H9 (cell line): ENCODE measurements around the gene S100A8. TPM values are rescaled to one million over a fixed set of nuclear protein-coding genes. Genes with fewer than 3 reads are reported as not detected.

ENCODE experiments used
- DNase-seq: peaks from one replicate; pipeline ENCODE4 v3.0.0-alpha.2; 2017
- H2AFZ ChIP-seq: one replicate; pipeline ENCODE4 v1.6.1; 2013; ENCODE audit warnings: mild to moderate bottlenecking, low read length, control low read depth, moderate library complexity
- H2AK5ac ChIP-seq: 2 replicates; pipeline ENCODE4 v1.6.1; 2013; ENCODE audit warnings: low read length, control low read depth, mixed read lengths; ENCODE audit not compliant: insufficient read length
- H2BK120ac ChIP-seq: one replicate; pipeline ENCODE4 v1.6.1; 2013; ENCODE audit warnings: low read depth, mild to moderate bottlenecking, low read length, control low read depth, inconsistent platforms; ENCODE audit not compliant: poor library complexity, severe bottlenecking
- H2BK12ac ChIP-seq: 2 replicates; pipeline ENCODE4 v1.6.1; 2013; ENCODE audit warnings: low read length, control low read depth, mixed read lengths, low read depth; ENCODE audit not compliant: insufficient read length
- H2BK15ac ChIP-seq: 2 replicates; pipeline ENCODE4 v1.6.1; 2013; ENCODE audit warnings: low read depth, low read length, control low read depth
- H2BK20ac ChIP-seq: one replicate; pipeline ENCODE4 v1.6.1; 2013; ENCODE audit warnings: low read depth, mild to moderate bottlenecking, low read length, control low read depth, inconsistent platforms; ENCODE audit not compliant: poor library complexity, severe bottlenecking
- H2BK5ac ChIP-seq: 2 replicates; pipeline ENCODE4 v1.6.1; 2013; ENCODE audit warnings: low read length, control low read depth, mixed read lengths; ENCODE audit not compliant: insufficient read length
- H3K14ac ChIP-seq: 2 replicates; pipeline ENCODE4 v1.6.1; 2013; ENCODE audit warnings: low read length, control low read depth; ENCODE audit not compliant: insufficient read depth
- H3K18ac ChIP-seq: 2 replicates; pipeline ENCODE4 v1.6.1; 2013; ENCODE audit warnings: low read depth, mild to moderate bottlenecking, mixed read lengths, low read length, control low read depth; ENCODE audit not compliant: insufficient read length
- H3K23ac ChIP-seq: 2 replicates; pipeline ENCODE4 v1.6.1; 2013; ENCODE audit warnings: low read length, control low read depth, mixed read lengths, low read depth; ENCODE audit not compliant: insufficient read length
- H3K23me2 ChIP-seq: 2 replicates; pipeline ENCODE4 v1.6.1; 2013; ENCODE audit warnings: low read depth, mild to moderate bottlenecking, mixed read lengths, low read length, control low read depth; ENCODE audit not compliant: insufficient read length, poor library complexity, severe bottlenecking
- H3K27ac ChIP-seq: 2 replicates; pipeline ENCODE4 v1.5.1; 2013; ENCODE audit warnings: low read length, control low read depth, mixed read lengths, low read depth; ENCODE audit not compliant: insufficient read length
- H3K27me3 ChIP-seq: 2 replicates; pipeline ENCODE4 v1.6.1; 2013; ENCODE audit warnings: low read length, control low read depth, inconsistent platforms; ENCODE audit not compliant: insufficient read depth
- H3K4ac ChIP-seq: 2 replicates; pipeline ENCODE4 v1.6.1; 2013; ENCODE audit warnings: low read depth, mild to moderate bottlenecking, control low read depth, inconsistent platforms, low read length, moderate library complexity
- H3K4me1 ChIP-seq: 2 replicates; pipeline ENCODE4 v1.6.1; 2013; ENCODE audit warnings: low read length, control low read depth, inconsistent platforms; ENCODE audit not compliant: insufficient read depth
- H3K4me2 ChIP-seq: 2 replicates; pipeline ENCODE4 v1.6.1; 2013; ENCODE audit warnings: low read length, control low read depth, mixed read lengths; ENCODE audit not compliant: insufficient read length, insufficient read depth
- H3K56ac ChIP-seq: 2 replicates; pipeline ENCODE4 v1.6.1; 2013; ENCODE audit warnings: low read depth, mild to moderate bottlenecking, mixed read lengths, low read length, control low read depth; ENCODE audit not compliant: insufficient read length
- H3K79me1 ChIP-seq: 2 replicates; pipeline ENCODE4 v1.6.1; 2013; ENCODE audit warnings: low read depth, mild to moderate bottlenecking, moderate library complexity, low read length, control low read depth, inconsistent platforms; ENCODE audit not compliant: insufficient read depth, poor library complexity, severe bottlenecking
- H3K79me2 ChIP-seq: 2 replicates; pipeline ENCODE4 v1.6.1; 2013; ENCODE audit warnings: low read length, control low read depth, inconsistent platforms; ENCODE audit not compliant: insufficient read depth
- H3K9ac ChIP-seq: 2 replicates; pipeline ENCODE4 v1.6.1; 2013; ENCODE audit warnings: low read length, control low read depth, mixed read lengths; ENCODE audit not compliant: insufficient read length; ENCODE audit errors: extremely low read depth
- H3K9me3 ChIP-seq: one replicate; pipeline ENCODE4 v1.6.1; 2013; ENCODE audit warnings: low read depth, low read length, inconsistent platforms; ENCODE audit not compliant: control insufficient read depth
- H3T11ph ChIP-seq: one replicate; pipeline ENCODE4 v1.6.1; 2013; ENCODE audit warnings: mild to moderate bottlenecking, low read length, control low read depth, inconsistent platforms
- H4K20me1 ChIP-seq: one replicate; pipeline ENCODE4 v1.6.1; 2013; ENCODE audit not compliant: control insufficient read depth, insufficient read length, insufficient read depth
- H4K5ac ChIP-seq: 2 replicates; pipeline ENCODE4 v1.6.1; 2013; ENCODE audit warnings: low read depth, mild to moderate bottlenecking, mixed read lengths, low read length, control low read depth; ENCODE audit not compliant: insufficient read length
- H4K8ac ChIP-seq: replicated peaks from 2 replicates; pipeline ENCODE4 v1.6.1; 2013; ENCODE audit warnings: low read length, control low read depth, mixed read lengths, low read depth; ENCODE audit not compliant: insufficient read length
- H4K91ac ChIP-seq: 2 replicates; pipeline ENCODE4 v1.6.1; 2013; ENCODE audit warnings: low read depth, mild to moderate bottlenecking, moderate library complexity, mixed read lengths, low read length, control low read depth; ENCODE audit not compliant: insufficient read length
- H3K27ac Mint-ChIP-seq, 3 experiments: 2 replicates in 2 of 3; 3 replicates in 1 of 3; pipeline ENCODE4 v1.8.0; 2020 to 2021; ENCODE audit warnings: mixed read lengths in 3 of 3, mild to moderate bottlenecking in 1 of 3, moderate library complexity in 1 of 3
- H3K27me3 Mint-ChIP-seq: 2 replicates; pipeline ENCODE4 v1.8.0; 2021; ENCODE audit warnings: low read depth, mild to moderate bottlenecking, moderate library complexity, mixed read lengths
- H3K36me3 Mint-ChIP-seq, 3 experiments: 2 replicates in 2 of 3; 3 replicates in 1 of 3; pipeline ENCODE4 v1.8.0; 2020 to 2021; ENCODE audit warnings: low read depth in 3 of 3, mixed read lengths in 3 of 3; ENCODE audit not compliant: insufficient read depth in 1 of 3
- H3K4me1 Mint-ChIP-seq, 2 experiments: 2 replicates each; pipeline ENCODE4 v1.8.0; 2020; ENCODE audit warnings: mixed read lengths in 2 of 2
- H3K4me3 Mint-ChIP-seq, 2 experiments: 2 replicates in 1 of 2; 3 replicates in 1 of 2; pipeline ENCODE4 v1.8.0; 2020 to 2021; ENCODE audit warnings: mild to moderate bottlenecking in 2 of 2, mixed read lengths in 2 of 2, moderate library complexity in 1 of 2
- H3K9me3 Mint-ChIP-seq, 2 experiments: 2 replicates in 1 of 2; 3 replicates in 1 of 2; pipeline ENCODE4 v1.8.0; 2020; ENCODE audit warnings: mild to moderate bottlenecking in 2 of 2, mixed read lengths in 2 of 2, moderate library complexity in 1 of 2
- WGBS: extraction: QIAGEN DNeasy Blood & Tissue Kit; methylation state at CpG from one replicate; pipeline ENCODE4 v1.1.7; 2013; ENCODE audit warnings: missing lambda C conversion rate, low lambda C conversion rate, mixed read lengths; ENCODE audit not compliant: insufficient read length; ENCODE audit errors: extremely low coverage; 5-methylcytosine and 5-hydroxymethylcytosine counted together
- total RNA-seq: library from RNA; stranded (reverse); gene quantifications from 2 replicates; pipeline ENCODE4 v1.2.1, GENCODE V29; 2021
- TF ChIP-seq, protein P1 (sequence below): fragments of 200-600 bp; sonication (generic); conservative IDR thresholded peaks from 3 replicates; pipeline ENCODE4 v1.8.0; 2021; ENCODE audit warnings: antibody characterized with exemption, mild to moderate bottlenecking

Gene S100A8
- total RNA-seq, 1 experiment from 2014 or later = not detected

DNA sequence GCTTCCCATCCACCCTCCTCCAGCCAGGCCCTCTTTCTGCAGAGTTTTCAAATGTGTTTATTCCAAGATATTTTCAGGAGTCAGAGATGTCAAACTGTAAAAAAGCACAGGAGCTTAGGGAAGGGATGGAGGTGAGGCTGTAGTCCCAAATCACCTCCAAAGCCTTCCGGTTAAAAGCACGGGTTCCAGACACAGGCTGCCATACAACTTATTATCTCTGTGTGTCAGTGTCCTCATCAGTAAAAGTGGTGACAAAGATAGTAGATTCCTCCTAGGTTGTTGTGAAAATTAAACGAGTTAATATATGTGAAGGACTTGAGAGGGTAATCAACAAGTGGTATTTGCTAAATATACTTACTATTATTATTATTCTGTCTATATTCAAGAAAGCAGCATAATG is 40.6 kb upstream of the S100A8 start:
- H3K27me3 Mint-ChIP-seq = peaks cover 5% of the 10 kb centered on the region

More for the DNA sequence above, 40.6 kb upstream of the S100A8 start:
- no CpG with 5 or more reads among the region's 3 CpGs for WGBS
- Histone ChIP-seq H3K23me2 (no peaks in the 10 kb centered on the region), H3K4me2 (no peak overlapping the region), H2BK20ac (no peak overlapping the region), H4K91ac (no peak overlapping the region), H2BK12ac (no peak overlapping the region), H4K5ac (no peak overlapping the region), H3K9ac (no peak overlapping the region), H3K18ac (no peak overlapping the region), H3K4ac (no peak overlapping the region), H3K4me1 (no peaks in the 10 kb centered on the region), H2AFZ (no peak overlapping the region), H3K79me2 (no peaks in the 10 kb centered on the region), H3K27ac (no peak overlapping the region), H3K79me1 (no peaks in the 10 kb centered on the region), H3K56ac (no peak overlapping the region), H3K9me3 (no peaks in the 10 kb centered on the region), H2AK5ac (no peak overlapping the region), H3K14ac (no peak overlapping the region), H2BK5ac (no peak overlapping the region), H4K8ac (no peak overlapping the region), H3K27me3 (no peaks in the 10 kb centered on the region; the same call in 1 of the 2 replicates), H3K23ac (no peak overlapping the region), H4K20me1 (no peaks in the 10 kb centered on the region), H2BK15ac (no peak overlapping the region), H2BK120ac (no peak overlapping the region), H3T11ph (no peak overlapping the region)
- Mint-ChIP-seq H3K4me3 (no peak overlapping the region), H3K4me1 (no peaks in the 10 kb centered on the region), H3K36me3 (no peaks in the 10 kb centered on the region), H3K27ac (no peak overlapping the region), H3K9me3 (peaks cover 0 to 3% of the 10 kb centered on the region in 2 experiments; a peak in 1 of 5 replicates)
- TF ChIP-seq, protein P1, sequence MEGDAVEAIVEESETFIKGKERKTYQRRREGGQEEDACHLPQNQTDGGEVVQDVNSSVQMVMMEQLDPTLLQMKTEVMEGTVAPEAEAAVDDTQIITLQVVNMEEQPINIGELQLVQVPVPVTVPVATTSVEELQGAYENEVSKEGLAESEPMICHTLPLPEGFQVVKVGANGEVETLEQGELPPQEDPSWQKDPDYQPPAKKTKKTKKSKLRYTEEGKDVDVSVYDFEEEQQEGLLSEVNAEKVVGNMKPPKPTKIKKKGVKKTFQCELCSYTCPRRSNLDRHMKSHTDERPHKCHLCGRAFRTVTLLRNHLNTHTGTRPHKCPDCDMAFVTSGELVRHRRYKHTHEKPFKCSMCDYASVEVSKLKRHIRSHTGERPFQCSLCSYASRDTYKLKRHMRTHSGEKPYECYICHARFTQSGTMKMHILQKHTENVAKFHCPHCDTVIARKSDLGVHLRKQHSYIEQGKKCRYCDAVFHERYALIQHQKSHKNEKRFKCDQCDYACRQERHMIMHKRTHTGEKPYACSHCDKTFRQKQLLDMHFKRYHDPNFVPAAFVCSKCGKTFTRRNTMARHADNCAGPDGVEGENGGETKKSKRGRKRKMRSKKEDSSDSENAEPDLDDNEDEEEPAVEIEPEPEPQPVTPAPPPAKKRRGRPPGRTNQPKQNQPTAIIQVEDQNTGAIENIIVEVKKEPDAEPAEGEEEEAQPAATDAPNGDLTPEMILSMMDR = no peak
- no peak for DNase-seq
